GM12873 (cell line): ENCODE measurements around the gene MITF.

Experiments used
- CTCF ChIP-seq: IDR thresholded peaks from 2 replicates; pipeline ENCODE4 v1.5.1; 2012; ENCODE audit warnings: low read depth, mild to moderate bottlenecking, moderate library complexity, low read length, control low read depth; ENCODE audit not compliant: insufficient read depth; ENCODE audit errors: missing control alignments

MITF gene

GRCh38 chr3:69741032-69741767 is 1.9 kb downstream of the MITF start:
- no peak for TF ChIP-seq CTCF

GRCh38 chr3:69742391-69742790 is 3.1 kb downstream of the MITF start:
- no peak for TF ChIP-seq CTCF

- TF ChIP-seq CTCF: no peak
These were observed 5.0 kb downstream of the MITF start for GRCh38 chr3:69743975-69744906.

GRCh38 chr3:69745505-69745904 is 6.2 kb downstream of the MITF start:
- no peak for TF ChIP-seq CTCF

- no peak for TF ChIP-seq CTCF
These were observed 6.9 kb downstream of the MITF start for GRCh38 chr3:69746119-69746518.

- no peak for TF ChIP-seq CTCF
These were observed 8.4 kb downstream of the MITF start for GRCh38 chr3:69747511-69748258.

GRCh38 chr3:69748503-69748902 is 9.2 kb downstream of the MITF start:
- TF ChIP-seq CTCF: no peak
